HFFc6 (cell line): ENCODE data around the gene MCC. TPM values are rescaled to one million over a fixed set of nuclear protein-coding genes. Genes with fewer than 3 reads are reported as not detected.

ENCODE experiments used
- DNase-seq: peaks from one replicate; pipeline ENCODE4 v3.0.0-alpha.2; 2018
- H3K27ac Mint-ChIP-seq: 2 replicates; pipeline ENCODE4 v1.8.0; 2020; ENCODE audit warnings: mild to moderate bottlenecking, mixed read lengths
- H3K27me3 Mint-ChIP-seq: 2 replicates; pipeline ENCODE4 v1.8.0; 2021; ENCODE audit warnings: mild to moderate bottlenecking, moderate library complexity, mixed read lengths; ENCODE audit not compliant: insufficient read depth
- H3K36me3 Mint-ChIP-seq: 2 replicates; pipeline ENCODE4 v1.8.0; 2021; ENCODE audit warnings: low read depth, mixed read lengths
- H3K4me1 Mint-ChIP-seq: 2 replicates; pipeline ENCODE4 v1.8.0; 2020; ENCODE audit warnings: low read depth, mixed read lengths
- H3K4me3 Mint-ChIP-seq: 2 replicates; pipeline ENCODE4 v1.8.0; 2020; ENCODE audit warnings: mild to moderate bottlenecking, moderate library complexity, mixed read lengths
- H3K9me3 Mint-ChIP-seq: 2 replicates; pipeline ENCODE4 v1.8.0; 2020; ENCODE audit warnings: mild to moderate bottlenecking, mixed read lengths
- total RNA-seq, 6 experiments: library from RNA; stranded (reverse); fragmentation: NEBNext Ultra II Directional; extraction: Animal tissue kit (Norgen Biotek cat#: 25700); gene quantifications; 2 replicates in 1 of 6; 3 replicates in 5 of 6; pipeline ENCODE4 v1.2.3, GENCODE V29; 2021
- TF ChIP-seq, protein P1 (sequence below): fragments of 200-600 bp; sonication (generic); IDR thresholded peaks from 2 replicates; pipeline ENCODE4 v1.5.0; 2021; ENCODE audit warnings: antibody characterized with exemption, mild to moderate bottlenecking

MCC gene
- total RNA-seq, 6 experiments from 2014 or later = 2.5 to 4.9 (median 3.0) TPM

DNA sequence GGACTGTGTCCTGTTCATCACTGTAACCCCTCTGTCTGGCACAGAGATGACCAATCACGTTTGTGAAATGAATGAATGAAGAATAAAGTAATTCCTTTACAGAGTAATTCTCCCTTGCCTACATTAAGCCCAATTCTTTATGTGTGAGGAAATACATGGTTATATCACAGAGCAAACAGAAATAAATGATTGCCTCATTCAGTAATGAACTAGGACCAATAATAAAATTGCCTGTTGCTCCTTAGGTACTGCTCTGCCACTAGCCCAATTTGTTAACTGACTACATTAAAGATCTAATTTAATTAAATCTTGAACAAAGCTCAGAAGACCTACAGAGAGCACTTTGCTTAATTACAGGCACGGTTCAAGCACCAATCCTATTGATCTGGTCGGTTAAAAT is 389.9 kb downstream of the MCC start:
- TF ChIP-seq, protein P1, sequence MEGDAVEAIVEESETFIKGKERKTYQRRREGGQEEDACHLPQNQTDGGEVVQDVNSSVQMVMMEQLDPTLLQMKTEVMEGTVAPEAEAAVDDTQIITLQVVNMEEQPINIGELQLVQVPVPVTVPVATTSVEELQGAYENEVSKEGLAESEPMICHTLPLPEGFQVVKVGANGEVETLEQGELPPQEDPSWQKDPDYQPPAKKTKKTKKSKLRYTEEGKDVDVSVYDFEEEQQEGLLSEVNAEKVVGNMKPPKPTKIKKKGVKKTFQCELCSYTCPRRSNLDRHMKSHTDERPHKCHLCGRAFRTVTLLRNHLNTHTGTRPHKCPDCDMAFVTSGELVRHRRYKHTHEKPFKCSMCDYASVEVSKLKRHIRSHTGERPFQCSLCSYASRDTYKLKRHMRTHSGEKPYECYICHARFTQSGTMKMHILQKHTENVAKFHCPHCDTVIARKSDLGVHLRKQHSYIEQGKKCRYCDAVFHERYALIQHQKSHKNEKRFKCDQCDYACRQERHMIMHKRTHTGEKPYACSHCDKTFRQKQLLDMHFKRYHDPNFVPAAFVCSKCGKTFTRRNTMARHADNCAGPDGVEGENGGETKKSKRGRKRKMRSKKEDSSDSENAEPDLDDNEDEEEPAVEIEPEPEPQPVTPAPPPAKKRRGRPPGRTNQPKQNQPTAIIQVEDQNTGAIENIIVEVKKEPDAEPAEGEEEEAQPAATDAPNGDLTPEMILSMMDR = no peak
- no peaks in the 10 kb centered on the region for H3K36me3 Mint-ChIP-seq
- no peak overlapping the region for H3K4me3 Mint-ChIP-seq

DNA sequence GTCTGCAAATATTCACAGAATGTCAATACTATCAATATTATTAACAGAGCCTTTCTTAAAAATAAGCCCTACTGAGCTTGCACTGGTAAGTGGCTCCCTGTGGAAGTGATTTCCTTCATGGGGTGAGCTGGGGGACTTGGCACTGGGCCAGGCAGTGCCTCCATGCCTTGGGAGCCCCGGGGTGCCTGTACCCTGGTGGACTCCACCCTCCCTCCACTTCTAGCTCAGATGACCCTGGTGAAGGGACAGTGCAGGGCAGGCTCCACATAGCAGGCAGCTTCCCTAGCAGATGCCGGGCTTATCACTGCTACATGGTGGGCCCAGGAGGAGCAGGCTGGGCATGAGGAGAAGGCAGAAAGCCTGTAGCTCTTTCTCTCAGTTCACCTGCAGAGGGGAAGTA is 392.4 kb downstream of the MCC start:
- H3K27me3 Mint-ChIP-seq = peaks cover 3% of the 10 kb centered on the region; the same call in 1 of the 2 replicates
- no peaks in the 10 kb centered on the region for H3K4me1 Mint-ChIP-seq
- no peaks in the 10 kb centered on the region for H3K9me3 Mint-ChIP-seq
- no peak for DNase-seq
- no peak overlapping the region for H3K27ac Mint-ChIP-seq
- TF ChIP-seq, protein P1 = no peak
- no peaks in the 10 kb centered on the region for H3K36me3 Mint-ChIP-seq
- no peak overlapping the region for H3K4me3 Mint-ChIP-seq

More for the DNA sequence above, 389.9 kb downstream of the MCC start:
- Mint-ChIP-seq H3K4me1 (no peaks in the 10 kb centered on the region), H3K27ac (no peak overlapping the region), H3K9me3 (no peaks in the 10 kb centered on the region), H3K27me3 (peaks cover 3% of the 10 kb centered on the region; the same call in 1 of the 2 replicates)
- DNase-seq = no peak

GRCh38 chr5:113093558-113093957 is 394.7 kb downstream of the MCC start:
- TF ChIP-seq, protein P1 = no peak
- no peak overlapping the region for H3K27ac Mint-ChIP-seq
- no peaks in the 10 kb centered on the region for H3K9me3 Mint-ChIP-seq
- H3K4me3 Mint-ChIP-seq = no peak overlapping the region
- DNase-seq = no peak
- H3K4me1 Mint-ChIP-seq = peaks cover 12% of the 10 kb centered on the region
- H3K27me3 Mint-ChIP-seq = peaks cover 5% of the 10 kb centered on the region
- H3K36me3 Mint-ChIP-seq = no peaks in the 10 kb centered on the region

DNA sequence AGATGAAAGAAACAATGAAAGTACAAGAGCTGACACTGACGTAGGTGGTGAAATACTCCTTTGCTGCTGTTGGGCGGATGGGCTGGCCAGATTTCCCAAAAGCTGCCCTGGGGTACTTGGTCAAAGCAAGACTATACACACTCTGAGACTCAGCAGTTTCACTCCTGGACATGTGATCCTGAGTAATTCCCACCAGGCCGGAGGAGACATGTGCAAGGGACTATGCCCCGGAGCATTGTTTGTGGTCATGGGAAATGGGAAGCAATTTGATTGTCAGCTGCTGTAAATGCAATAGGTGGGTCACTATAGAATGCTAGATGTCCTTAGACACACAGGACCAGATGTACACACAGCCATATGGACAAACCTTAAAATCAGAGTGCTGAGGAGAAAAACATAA is 395.6 kb downstream of the MCC start:
- Mint-ChIP-seq H3K4me1 (peaks cover 12% of the 10 kb centered on the region), H3K27me3 (peaks cover 1% of the 10 kb centered on the region), H3K27ac (no peak overlapping the region), H3K9me3 (no peaks in the 10 kb centered on the region), H3K36me3 (no peaks in the 10 kb centered on the region), H3K4me3 (no peak overlapping the region)
- TF ChIP-seq, protein P1 = no peak
- DNase-seq = no peak

- TF ChIP-seq, protein P1 = no peak
- no peak overlapping the region for H3K27ac Mint-ChIP-seq
- DNase-seq = no peak
- H3K4me1 Mint-ChIP-seq = peaks cover 12% of the 10 kb centered on the region
- peaks cover 1% of the 10 kb centered on the region for H3K27me3 Mint-ChIP-seq
- H3K9me3 Mint-ChIP-seq = no peaks in the 10 kb centered on the region
- no peak overlapping the region for H3K4me3 Mint-ChIP-seq
- no peaks in the 10 kb centered on the region for H3K36me3 Mint-ChIP-seq
These were observed 396.6 kb downstream of the MCC start for GRCh38 chr5:113091622-113092021.
